ENCODE results near the gene RPL31. TPM values are rescaled to one million over a fixed set of nuclear protein-coding genes. Genes with fewer than 3 reads are reported as not detected.

The RPL31 gene
- total RNA-seq, 4 donors from 2014 or later, result 638 to 2,401 (median 1,440) TPM

DNA sequence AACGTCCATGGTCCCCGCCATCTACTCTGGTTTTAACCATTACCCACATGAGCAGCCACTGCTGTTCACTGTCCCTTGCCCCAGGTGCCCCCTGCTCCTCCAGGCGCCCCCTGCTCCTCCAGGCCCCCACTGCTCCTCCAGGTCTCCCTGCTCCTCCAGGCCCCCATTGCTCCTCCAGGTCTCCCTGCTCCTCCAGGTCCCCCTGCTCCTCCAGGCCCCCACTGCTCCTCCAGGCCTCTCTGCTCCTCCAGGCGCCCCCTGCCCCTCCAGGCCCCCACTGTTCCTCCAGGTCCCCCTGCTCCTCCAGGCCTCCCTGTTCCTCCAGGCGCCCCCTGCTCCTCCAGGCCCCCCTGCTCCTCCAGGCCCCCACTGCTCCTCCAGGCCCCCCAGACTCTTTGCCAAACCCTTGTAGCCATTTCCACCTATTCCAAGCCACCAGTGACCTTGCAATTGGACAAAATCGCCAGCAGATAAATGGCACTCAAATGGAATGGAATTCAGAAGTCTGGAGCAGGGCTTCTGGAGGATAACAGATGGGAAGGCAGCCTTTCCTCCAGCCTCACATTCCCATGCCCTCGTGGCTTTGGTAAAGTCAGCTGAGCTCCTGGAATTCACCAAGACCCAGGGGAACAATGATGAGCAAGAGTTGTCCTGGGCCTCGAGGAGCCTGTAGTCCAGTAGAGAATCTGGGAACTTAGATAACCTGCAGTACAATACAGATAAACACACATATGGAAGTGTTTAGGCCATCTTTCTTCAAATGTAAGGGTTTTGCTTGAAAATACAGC, 13.3 kb upstream of the RPL31 start:
- TF ChIP-seq, protein P1, sequence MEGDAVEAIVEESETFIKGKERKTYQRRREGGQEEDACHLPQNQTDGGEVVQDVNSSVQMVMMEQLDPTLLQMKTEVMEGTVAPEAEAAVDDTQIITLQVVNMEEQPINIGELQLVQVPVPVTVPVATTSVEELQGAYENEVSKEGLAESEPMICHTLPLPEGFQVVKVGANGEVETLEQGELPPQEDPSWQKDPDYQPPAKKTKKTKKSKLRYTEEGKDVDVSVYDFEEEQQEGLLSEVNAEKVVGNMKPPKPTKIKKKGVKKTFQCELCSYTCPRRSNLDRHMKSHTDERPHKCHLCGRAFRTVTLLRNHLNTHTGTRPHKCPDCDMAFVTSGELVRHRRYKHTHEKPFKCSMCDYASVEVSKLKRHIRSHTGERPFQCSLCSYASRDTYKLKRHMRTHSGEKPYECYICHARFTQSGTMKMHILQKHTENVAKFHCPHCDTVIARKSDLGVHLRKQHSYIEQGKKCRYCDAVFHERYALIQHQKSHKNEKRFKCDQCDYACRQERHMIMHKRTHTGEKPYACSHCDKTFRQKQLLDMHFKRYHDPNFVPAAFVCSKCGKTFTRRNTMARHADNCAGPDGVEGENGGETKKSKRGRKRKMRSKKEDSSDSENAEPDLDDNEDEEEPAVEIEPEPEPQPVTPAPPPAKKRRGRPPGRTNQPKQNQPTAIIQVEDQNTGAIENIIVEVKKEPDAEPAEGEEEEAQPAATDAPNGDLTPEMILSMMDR (IDR thresholded peaks at IDR 0.05), result no peak
- TF ChIP-seq POLR2A (IDR thresholded peaks at IDR 0.05), result no peak
- Histone ChIP-seq H3K4me1 (no peaks in the 10 kb centered on the region), H3K27me3 (no peaks in the 10 kb centered on the region), H3K27ac (no peak overlapping the region), H3K4me3 (no peak overlapping the region), H3K9me3 (no peaks in the 10 kb centered on the region), H3K36me3 (peaks cover 0 to 89% (median 5%) of the 10 kb centered on the region in 3 donors)
- WGBS, 2 donors, result 85 to 88% methylated on average over 3 to 4 of the region's 8 CpGs
- intact Hi-C loops (cut with DNase I), result loop anchor here (5.0 kb wide), 1 partner anchor 257 kb away; no protein-coding TSS in a partner anchor
- DNase-seq, result no peak

DNA sequence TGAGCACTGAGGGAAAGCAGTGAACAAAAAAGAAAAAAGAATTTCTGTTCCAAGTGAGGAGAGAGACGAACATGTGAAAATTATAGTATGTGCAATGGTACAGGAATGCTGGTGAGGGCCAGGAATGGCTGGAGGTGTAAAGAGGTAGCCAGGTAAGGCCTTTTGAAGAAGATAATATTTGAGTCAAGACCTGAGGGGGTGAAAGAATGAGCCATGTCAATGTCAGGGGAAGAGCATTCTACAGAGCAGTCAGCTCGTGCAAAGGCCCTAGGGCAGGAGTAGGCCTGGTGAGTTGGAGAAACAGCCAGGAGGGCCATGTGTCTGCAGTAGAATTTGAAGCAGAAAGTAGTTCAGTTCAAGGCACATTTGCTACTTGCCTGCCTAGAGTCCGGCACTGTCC, 12.4 kb upstream of the RPL31 start:
- TF ChIP-seq POLR2A (IDR thresholded peaks at IDR 0.05), result no peak
- TF ChIP-seq, protein P1 (IDR thresholded peaks at IDR 0.05), result no peak
- DNase-seq, result no peak
- Histone ChIP-seq H3K4me1 (no peaks in the 10 kb centered on the region), H3K4me3 (no peak overlapping the region), H3K27ac (no peak overlapping the region), H3K27me3 (no peaks in the 10 kb centered on the region), H3K36me3 (peaks cover 0 to 95% (median 5%) of the 10 kb centered on the region in 3 donors), H3K9me3 (no peaks in the 10 kb centered on the region)
- WGBS, 2 donors, result 90 to 96% methylated on average over 3 of the region's 3 CpGs
- intact Hi-C loops (cut with DNase I), result loop anchor here (5.0 kb wide), 2 partner anchors 257 to 382 kb away; no protein-coding TSS in a partner anchor

DNA sequence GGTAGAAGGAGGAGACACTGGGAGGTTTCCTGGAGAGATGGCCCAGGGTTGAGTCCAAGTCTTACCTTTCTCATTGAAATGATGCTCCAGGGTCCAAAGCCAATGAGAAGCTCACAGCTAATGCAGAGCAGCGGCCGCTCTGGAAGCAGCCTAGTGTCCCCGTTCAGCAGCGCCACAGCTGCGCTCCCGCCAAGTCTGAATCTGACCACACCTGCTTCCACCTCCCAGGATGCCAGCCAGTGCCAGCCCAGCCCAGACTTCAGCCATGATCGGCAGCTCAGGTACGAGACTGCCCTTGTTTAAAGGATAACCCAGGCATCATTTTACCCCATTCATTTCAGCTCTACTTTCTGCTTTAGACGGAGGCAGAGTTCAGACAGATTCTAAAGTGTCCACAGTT, 11.9 kb upstream of the RPL31 start:
- H3K4me1 ChIP-seq, result no peaks in the 10 kb centered on the region
- no peak for DNase-seq
- H3K27ac ChIP-seq, result no peak overlapping the region
- peaks cover 0 to 95% (median 5%) of the 10 kb centered on the region in 3 donors for H3K36me3 ChIP-seq
- WGBS, 2 donors, result 87 to 100% methylated on average over 2 to 8 of the region's 9 CpGs
- TF ChIP-seq POLR2A (IDR thresholded peaks at IDR 0.05), result no peak
- TF ChIP-seq, protein P1 (IDR thresholded peaks at IDR 0.05), result no peak
- H3K4me3 ChIP-seq, result no peak overlapping the region
- H3K9me3 ChIP-seq, result no peaks in the 10 kb centered on the region
- H3K27me3 ChIP-seq, result no peaks in the 10 kb centered on the region
- intact Hi-C loops (cut with DNase I), result loop anchor here (5.0 kb wide), 1 partner anchor 383 kb away; no protein-coding TSS in a partner anchor

DNA sequence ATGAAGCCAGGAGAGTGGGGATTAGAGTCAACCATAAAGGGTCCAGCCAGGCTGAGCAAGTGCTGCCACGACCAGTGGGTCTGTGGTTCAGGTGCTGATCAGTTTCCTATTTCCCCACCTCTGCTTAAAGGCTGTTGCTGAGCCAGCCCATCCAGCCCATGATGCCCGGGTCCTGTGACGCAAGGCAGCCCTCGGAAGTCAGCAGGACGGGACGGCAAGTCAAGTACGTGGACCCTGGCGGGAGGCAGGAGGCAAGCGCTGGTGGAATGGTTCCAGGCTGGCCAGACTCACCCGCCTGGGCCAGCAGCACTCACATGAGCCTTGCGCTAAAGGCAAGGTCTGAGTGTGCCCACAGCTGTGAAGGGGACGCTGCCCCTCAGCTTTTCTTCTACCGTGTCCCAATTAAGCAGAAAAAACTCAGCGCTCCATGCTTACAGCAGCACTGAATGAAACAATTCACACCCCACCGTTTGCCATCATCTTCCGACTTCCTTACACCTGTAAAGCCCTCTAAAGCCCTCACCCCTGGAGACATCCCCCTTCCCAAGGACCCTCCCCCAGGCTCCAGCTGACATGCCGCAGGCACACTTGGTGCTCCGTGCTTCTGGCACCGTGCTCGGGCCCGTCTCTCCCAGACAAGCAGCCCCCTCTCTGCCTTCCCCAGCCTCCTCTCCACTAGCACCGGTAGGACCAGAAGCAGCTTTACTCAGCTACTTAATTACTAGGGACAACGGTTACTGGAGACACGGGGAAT, 11.3 kb upstream of the RPL31 start:
- Histone ChIP-seq H3K36me3 (peaks cover 0 to 97% (median 5%) of the 10 kb centered on the region in 3 donors), H3K27me3 (no peaks in the 10 kb centered on the region), H3K9me3 (no peaks in the 10 kb centered on the region), H3K27ac (no peak overlapping the region), H3K4me3 (no peak overlapping the region), H3K4me1 (no peaks in the 10 kb centered on the region)
- TF ChIP-seq, protein P1 (IDR thresholded peaks at IDR 0.05), result no peak
- no peak for TF ChIP-seq POLR2A (IDR thresholded peaks at IDR 0.05)
- 73 to 89% methylated on average over 11 to 20 of the region's 24 CpGs for WGBS, 2 donors
- intact Hi-C loops (cut with DNase I), result loop anchor here (5.0 kb wide), 1 partner anchor 384 kb away; no protein-coding TSS in a partner anchor
- no peak for DNase-seq

DNA sequence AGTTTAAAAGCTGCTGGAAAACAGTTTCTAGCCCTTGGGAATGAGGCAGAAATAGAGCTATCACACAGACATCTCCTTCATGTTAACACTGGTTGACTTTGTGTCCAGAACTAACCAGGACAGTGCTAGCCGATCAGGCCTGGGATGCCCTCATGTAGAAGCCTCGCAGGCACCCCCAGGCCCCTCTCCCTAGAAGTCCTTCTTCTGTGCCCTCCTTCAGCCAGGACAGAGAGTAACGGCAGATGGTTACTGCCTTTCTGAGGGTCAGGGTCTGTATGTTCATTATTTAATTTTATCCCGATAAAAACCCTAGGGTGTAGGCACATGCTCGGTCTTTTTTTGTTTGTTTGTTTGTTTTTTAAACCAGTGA, 10.7 kb upstream of the RPL31 start:
- Histone ChIP-seq H3K36me3 (peaks cover 0 to 97% (median 5%) of the 10 kb centered on the region in 3 donors), H3K4me3 (no peak overlapping the region), H3K27me3 (no peaks in the 10 kb centered on the region), H3K27ac (no peak overlapping the region), H3K4me1 (no peaks in the 10 kb centered on the region), H3K9me3 (no peaks in the 10 kb centered on the region)
- 80 to 92% methylated on average over 5 of the region's 5 CpGs for WGBS, 2 donors
- TF ChIP-seq, protein P1 (IDR thresholded peaks at IDR 0.05), result no peak
- no peak for TF ChIP-seq POLR2A (IDR thresholded peaks at IDR 0.05)
- no peak for DNase-seq
- intact Hi-C loops (cut with DNase I), result loop anchor here (5.0 kb wide), 1 partner anchor 384 kb away; no protein-coding TSS in a partner anchor
